Mesendoderm (in vitro differentiated cells): ENCODE data around the gene SMC1A.

Experiments used
- DNase-seq: peaks from one replicate; pipeline ENCODE4 v3.0.0; 2013
- H2AK5ac ChIP-seq: 2 replicates; pipeline ENCODE4 v1.6.1; 2013; ENCODE audit warnings: low read length, inconsistent platforms
- H2BK120ac ChIP-seq: 2 replicates; pipeline ENCODE4 v1.6.1; 2013; ENCODE audit warnings: low read depth, mild to moderate bottlenecking, low read length, moderate library complexity, mixed read lengths
- H2BK15ac ChIP-seq: replicated peaks from 2 replicates; pipeline ENCODE4 v1.6.1; 2013; ENCODE audit warnings: low read depth, mild to moderate bottlenecking, moderate library complexity
- H2BK5ac ChIP-seq: 2 replicates; pipeline ENCODE4 v1.6.1; 2013; ENCODE audit warnings: low read length, inconsistent platforms
- H3K18ac ChIP-seq: 2 replicates; pipeline ENCODE4 v1.6.1; 2013; ENCODE audit warnings: mild to moderate bottlenecking, low read length, mixed read lengths
- H3K23ac ChIP-seq: one replicate; pipeline ENCODE4 v1.6.1; 2013; ENCODE audit warnings: low read length
- H3K27ac ChIP-seq: 2 replicates; pipeline ENCODE4 v1.5.1; 2013; ENCODE audit warnings: low read depth, mild to moderate bottlenecking, inconsistent platforms, low read length, moderate library complexity
- H3K27me3 ChIP-seq: 2 replicates; pipeline ENCODE4 v1.6.1; 2013; ENCODE audit warnings: low read length, control low read depth, mild to moderate bottlenecking, inconsistent platforms; ENCODE audit not compliant: insufficient read depth, poor library complexity
- H3K36me3 ChIP-seq: 2 replicates; pipeline ENCODE4 v1.6.1; 2013; ENCODE audit warnings: low read length, inconsistent platforms; ENCODE audit not compliant: control insufficient read depth, insufficient read depth
- H3K4ac ChIP-seq: one replicate; pipeline ENCODE4 v1.6.1; 2013; ENCODE audit warnings: low read depth, mild to moderate bottlenecking, low read length, moderate library complexity
- H3K4me1 ChIP-seq: 2 replicates; pipeline ENCODE4 v1.6.1; 2013; ENCODE audit warnings: low read depth, low read length, inconsistent platforms; ENCODE audit not compliant: control insufficient read depth
- H3K4me2 ChIP-seq: 2 replicates; pipeline ENCODE4 v1.6.1; 2013; ENCODE audit warnings: low read length
- H3K4me3 ChIP-seq: 2 replicates; pipeline ENCODE4 v1.5.1; 2013; ENCODE audit warnings: mild to moderate bottlenecking, low read length
- H3K56ac ChIP-seq: one replicate; pipeline ENCODE4 v1.6.1; 2013; ENCODE audit warnings: low read length
- H3K79me1 ChIP-seq: 2 replicates; pipeline ENCODE4 v1.6.1; 2013; ENCODE audit warnings: low read length, inconsistent platforms
- H3K79me2 ChIP-seq: 2 replicates; pipeline ENCODE4 v1.6.1; 2013; ENCODE audit warnings: mild to moderate bottlenecking, low read length; ENCODE audit not compliant: control insufficient read depth, insufficient read depth
- H3K9ac ChIP-seq: 2 replicates; pipeline ENCODE4 v1.6.1; 2013; ENCODE audit warnings: low read length, inconsistent platforms
- H4K5ac ChIP-seq: one replicate; pipeline ENCODE4 v1.6.1; 2013; ENCODE audit warnings: low read length
- H4K8ac ChIP-seq: one replicate; pipeline ENCODE4 v1.6.1; 2013; ENCODE audit warnings: low read depth, mild to moderate bottlenecking, control low read depth, low read length, moderate library complexity
- WGBS: extraction: QIAGEN DNeasy Blood & Tissue Kit; methylation state at CpG from one replicate; pipeline ENCODE4 v1.1.7; 2013; ENCODE audit warnings: low lambda C conversion rate, missing lambda C conversion rate; ENCODE audit not compliant: insufficient coverage; ENCODE audit errors: extremely low coverage; 5-methylcytosine and 5-hydroxymethylcytosine counted together

The SMC1A gene

DNA sequence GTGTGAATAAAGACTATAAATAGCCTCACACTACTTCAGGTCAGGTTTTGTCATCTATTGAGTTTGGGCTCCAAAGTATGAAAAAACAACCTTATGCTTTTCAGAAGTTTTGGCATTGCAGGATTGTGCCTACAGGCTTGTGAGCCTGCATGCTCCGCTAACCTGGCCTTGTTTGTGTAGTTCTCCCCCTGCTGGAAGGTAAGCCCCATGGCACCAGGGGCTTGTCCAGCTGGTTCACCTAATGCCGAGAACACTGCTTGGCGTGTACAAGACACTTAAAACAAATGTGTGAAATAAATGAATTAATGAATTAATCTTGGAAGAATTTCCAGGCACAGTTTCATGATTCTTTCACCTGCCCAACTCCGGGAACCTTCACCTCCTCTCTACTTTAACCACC lies 13.5 kb upstream of the SMC1A start:
- H3K27ac ChIP-seq = no peak overlapping the region
- H3K18ac ChIP-seq = no peak overlapping the region
- H3K27me3 ChIP-seq = no peaks in the 10 kb centered on the region
- H4K5ac ChIP-seq = no peak overlapping the region
- no peak overlapping the region for H3K4me2 ChIP-seq
- H2AK5ac ChIP-seq = no peak overlapping the region
- no peak overlapping the region for H2BK15ac ChIP-seq
- H4K8ac ChIP-seq = no peak overlapping the region
- H3K79me2 ChIP-seq = peaks cover 2% of the 10 kb centered on the region
- no peaks in the 10 kb centered on the region for H3K79me1 ChIP-seq
- WGBS = no CpG with 5 or more reads among the region's 4 CpGs
- no peak overlapping the region for H3K23ac ChIP-seq
- no peak overlapping the region for H3K56ac ChIP-seq
- no peaks in the 10 kb centered on the region for H3K36me3 ChIP-seq
- no peak overlapping the region for H3K4me3 ChIP-seq
- H3K9ac ChIP-seq = no peak overlapping the region
- H2BK5ac ChIP-seq = no peak overlapping the region
- no peak overlapping the region for H2BK120ac ChIP-seq
- H3K4ac ChIP-seq = no peak overlapping the region
- H3K4me1 ChIP-seq = no peaks in the 10 kb centered on the region
- DNase-seq = peak; percentile 70

DNA sequence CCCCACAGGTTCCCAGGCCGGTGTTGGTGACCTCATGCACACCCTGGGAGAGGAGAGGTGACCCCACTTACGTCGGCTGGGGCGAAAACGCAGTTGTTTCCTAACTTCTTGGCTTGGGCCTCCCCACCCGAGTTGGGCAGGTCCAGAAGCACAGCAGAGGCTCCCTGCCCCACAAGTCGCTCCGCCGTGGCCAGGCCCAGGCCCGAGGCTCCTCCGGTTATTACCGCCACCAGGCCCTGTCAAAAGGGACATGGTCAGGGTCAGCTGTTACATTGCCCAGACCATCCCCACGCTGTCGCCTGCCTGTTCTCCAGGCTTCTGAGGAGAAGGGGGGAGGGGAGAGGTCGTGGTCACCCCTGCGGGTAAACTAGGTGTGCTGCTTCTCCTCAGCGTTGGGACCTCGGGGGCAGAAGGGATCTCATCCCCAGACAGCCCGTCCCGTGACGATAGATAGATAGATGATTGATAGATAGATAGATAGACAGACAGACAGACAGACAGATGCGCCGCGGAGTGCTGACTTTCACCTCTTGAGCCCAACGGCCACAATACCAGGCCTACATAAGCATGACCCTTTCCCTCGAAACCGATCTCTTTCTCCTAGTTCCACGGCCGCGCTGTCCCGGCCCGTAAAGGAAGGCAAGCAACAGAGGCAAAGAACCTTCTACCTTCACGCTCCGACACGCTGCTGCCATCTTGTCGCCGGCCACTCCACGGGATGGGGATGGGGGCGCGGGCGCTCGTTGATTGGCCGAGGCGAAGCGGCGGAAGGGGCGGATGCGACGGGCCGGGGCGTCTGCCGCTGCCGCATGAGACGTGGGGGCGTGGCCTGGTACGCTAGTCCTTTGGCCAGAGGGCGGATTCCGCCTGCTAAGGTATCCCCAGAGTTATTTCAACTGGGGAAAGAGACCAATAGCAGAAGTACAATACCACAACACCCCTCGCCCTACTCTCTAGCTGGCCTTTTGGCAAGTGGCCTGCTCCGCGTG lies 11.5 kb upstream of the SMC1A start, which contains the start of gene HSD17B10:
Gene HSD17B10 (minus strand): TSS at position 720 of the 989 bp plus-strand sequence. CDS start 25 bp downstream, at position 695.
- WGBS = no CpG with 5 or more reads among the region's 61 CpGs
- Histone ChIP-seq H3K27ac (no peak within 1 kb of the TSS), H3K56ac (peak within 1 kb of the TSS; percentile 85)

DNA sequence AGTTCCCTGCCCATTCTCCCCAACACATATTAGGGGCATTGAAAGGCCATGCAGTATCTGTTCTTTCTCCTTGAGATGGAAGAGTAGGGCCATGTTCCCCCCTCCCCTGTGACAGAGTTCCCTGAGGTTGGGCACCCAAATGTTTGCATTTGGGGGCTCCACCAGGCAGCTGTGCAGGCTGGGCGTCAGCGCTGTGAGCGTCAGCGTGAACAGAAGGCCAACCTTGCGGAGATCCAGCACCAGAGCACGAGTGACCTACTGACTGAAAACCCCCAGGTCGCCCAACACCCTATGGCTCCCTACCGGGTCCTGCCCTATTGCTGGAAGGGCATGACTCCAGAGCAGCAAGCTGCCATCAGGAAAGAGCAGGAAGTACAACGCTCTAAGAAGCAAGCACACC lies 7.8 kb upstream of the SMC1A start:
- H3K18ac ChIP-seq = no peak overlapping the region
- no peak overlapping the region for H3K4me2 ChIP-seq
- H4K8ac ChIP-seq = no peak overlapping the region
- no peak for DNase-seq
- H3K23ac ChIP-seq = no peak overlapping the region
- H2BK5ac ChIP-seq = no peak overlapping the region
- H3K4ac ChIP-seq = no peak overlapping the region
- no peaks in the 10 kb centered on the region for H3K79me1 ChIP-seq
- H2BK15ac ChIP-seq = no peak overlapping the region
- H3K4me1 ChIP-seq = no peaks in the 10 kb centered on the region
- no peak overlapping the region for H3K9ac ChIP-seq
- H3K27ac ChIP-seq = no peak overlapping the region
- no peaks in the 10 kb centered on the region for H3K27me3 ChIP-seq
- no peak overlapping the region for H4K5ac ChIP-seq
- WGBS = no CpG with 5 or more reads among the region's 9 CpGs
- H3K79me2 ChIP-seq = peaks cover 2% of the 10 kb centered on the region
- no peaks in the 10 kb centered on the region for H3K36me3 ChIP-seq
- H2BK120ac ChIP-seq = no peak overlapping the region
- no peak overlapping the region for H2AK5ac ChIP-seq
- H3K56ac ChIP-seq = no peak overlapping the region
- H3K4me3 ChIP-seq = no peak overlapping the region

More for the DNA sequence above, 11.5 kb upstream of the SMC1A start, which contains the start of gene HSD17B10:
- DNase-seq = peak; percentile 90
- H3K79me2 ChIP-seq = peaks cover 2% of the 10 kb centered on the region
- peak within 1 kb of the TSS; percentile 76 for H3K4me3 ChIP-seq
- peak within 1 kb of the TSS; percentile 77 for H3K9ac ChIP-seq
- H3K18ac ChIP-seq = no peak within 1 kb of the TSS
- H3K4me2 ChIP-seq = peak within 1 kb of the TSS; percentile 54
- H3K79me1 ChIP-seq = no peaks in the 10 kb centered on the region
- H3K36me3 ChIP-seq = no peaks in the 10 kb centered on the region
- H3K4me1 ChIP-seq = no peaks in the 10 kb centered on the region
- no peak within 1 kb of the TSS for H2BK15ac ChIP-seq
- no peak within 1 kb of the TSS for H2BK120ac ChIP-seq
- H2BK5ac ChIP-seq = no peak within 1 kb of the TSS
- no peak within 1 kb of the TSS for H4K8ac ChIP-seq
- no peak within 1 kb of the TSS for H4K5ac ChIP-seq
- H3K23ac ChIP-seq = no peak within 1 kb of the TSS
- no peaks in the 10 kb centered on the region for H3K27me3 ChIP-seq
- H3K4ac ChIP-seq = no peak within 1 kb of the TSS
- H2AK5ac ChIP-seq = no peak within 1 kb of the TSS

DNA sequence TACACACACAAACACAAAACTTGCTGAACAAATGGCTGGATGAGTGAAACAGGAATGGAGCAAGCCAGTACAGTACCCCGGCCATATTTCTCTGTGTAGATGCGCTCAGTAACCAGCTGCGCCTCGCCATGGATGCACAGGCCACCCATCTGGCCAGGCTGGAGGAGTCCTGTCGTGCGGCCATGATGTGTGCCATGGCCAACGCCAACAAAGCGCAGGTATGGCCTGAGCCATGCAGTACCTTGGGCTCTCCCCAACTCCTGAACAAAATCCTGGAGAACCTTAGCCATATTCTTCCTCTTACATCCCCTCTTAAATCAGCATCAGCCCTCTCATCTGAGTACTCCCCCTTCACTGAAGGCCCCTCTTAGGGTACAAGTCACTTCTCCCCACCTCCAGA lies 7.3 kb upstream of the SMC1A start:
- Histone ChIP-seq H3K4ac (no peak overlapping the region), H2AK5ac (no peak overlapping the region), H3K4me2 (no peak overlapping the region), H3K4me3 (no peak overlapping the region), H4K8ac (no peak overlapping the region), H4K5ac (no peak overlapping the region), H2BK120ac (no peak overlapping the region), H3K79me2 (peaks cover 2% of the 10 kb centered on the region), H3K79me1 (no peaks in the 10 kb centered on the region), H3K56ac (no peak overlapping the region), H3K23ac (no peak overlapping the region), H2BK15ac (no peak overlapping the region), H3K9ac (no peak overlapping the region), H2BK5ac (no peak overlapping the region), H3K18ac (no peak overlapping the region), H3K27ac (no peak overlapping the region), H3K4me1 (no peaks in the 10 kb centered on the region), H3K36me3 (no peaks in the 10 kb centered on the region), H3K27me3 (no peaks in the 10 kb centered on the region)
- no peak for DNase-seq
- no CpG with 5 or more reads among the region's 8 CpGs for WGBS

GRCh38 chrX:53422861-53423306 lies 430 bp upstream of the SMC1A start, which contains the start of gene RIBC1:
Gene RIBC1, plus strand, starts transcription at chrX:53422873. Its CDS starts 3,404 bp downstream, at chrX:53426277.
- Histone ChIP-seq H3K36me3 (no peaks in the 10 kb centered on the region), H3K4me2 (peak within 1 kb of the TSS; percentile 71), H2BK120ac (no peak within 1 kb of the TSS), H3K56ac (peak within 1 kb of the TSS; percentile 90), H3K9ac (peak within 1 kb of the TSS; percentile 90), H2AK5ac (no peak within 1 kb of the TSS), H3K4me1 (peaks cover 2% of the 10 kb centered on the region), H3K79me2 (peaks cover 30% of the 10 kb centered on the region), H3K18ac (peak within 1 kb of the TSS; percentile 19), H4K5ac (no peak within 1 kb of the TSS), H3K4me3 (peak within 1 kb of the TSS; percentile 82), H3K79me1 (no peaks in the 10 kb centered on the region), H3K23ac (no peak within 1 kb of the TSS), H3K27me3 (no peaks in the 10 kb centered on the region), H3K4ac (no peak within 1 kb of the TSS), H2BK5ac (no peak within 1 kb of the TSS), H4K8ac (no peak within 1 kb of the TSS), H3K27ac (peak within 1 kb of the TSS; percentile 93), H2BK15ac (no peak within 1 kb of the TSS)
- WGBS = no CpG with 5 or more reads among the region's 17 CpGs
- no peak for DNase-seq
